ENCODE data around the gene CTNNBIP1. TPM values are rescaled to one million over a fixed set of nuclear protein-coding genes. Genes with fewer than 3 reads are reported as not detected.

CTNNBIP1 gene
- polyA plus RNA-seq, 1 of the 3 experiments (the other 2 are of a cell fraction) = 57.6 TPM

DNA sequence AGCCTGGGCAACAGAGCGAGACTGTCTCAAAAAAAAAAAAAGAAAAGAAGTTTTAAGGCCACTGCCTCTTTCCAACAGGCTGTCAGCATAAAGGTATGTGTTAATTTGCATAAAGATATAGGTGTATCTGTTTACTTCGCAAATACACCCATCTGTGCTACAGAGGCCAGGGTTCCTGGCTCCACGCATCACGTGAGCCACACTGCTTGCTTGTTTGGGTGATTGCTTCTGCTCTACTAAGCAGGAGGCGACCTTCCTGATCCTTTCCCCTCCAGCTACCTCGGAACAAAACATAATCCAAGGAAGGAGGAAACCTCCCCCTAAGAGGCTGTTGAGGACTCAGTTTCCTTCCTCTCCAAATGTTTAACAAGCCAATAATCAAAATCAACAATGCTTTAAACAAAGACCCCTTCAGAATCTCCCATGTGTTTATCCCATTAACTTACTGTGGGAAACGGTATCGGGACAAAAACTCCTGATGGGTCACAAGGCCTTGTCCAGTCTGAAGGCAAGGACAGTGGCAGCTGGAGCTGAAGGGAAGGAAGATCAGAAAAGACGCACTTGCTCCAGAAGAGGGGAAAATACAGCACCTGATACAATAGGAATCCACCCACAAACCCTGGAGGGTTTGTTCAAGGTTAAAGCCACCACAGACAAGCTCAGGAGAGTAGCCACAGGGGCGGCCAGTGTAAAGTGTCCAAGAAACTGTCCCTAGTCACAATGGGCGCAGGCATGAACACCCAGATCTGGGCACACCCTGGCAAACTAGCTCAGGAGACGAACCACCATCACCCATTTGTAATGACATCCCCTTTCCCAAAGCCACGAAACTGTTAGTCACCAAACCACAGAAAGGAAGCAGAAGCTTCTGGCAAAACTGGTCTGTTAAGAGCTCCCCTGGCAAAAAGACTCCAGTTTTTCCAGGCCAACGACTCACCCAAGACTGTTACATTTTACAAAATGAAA, 17.2 kb downstream of the CTNNBIP1 start (continued):
- TF ChIP-seq, protein P1, sequence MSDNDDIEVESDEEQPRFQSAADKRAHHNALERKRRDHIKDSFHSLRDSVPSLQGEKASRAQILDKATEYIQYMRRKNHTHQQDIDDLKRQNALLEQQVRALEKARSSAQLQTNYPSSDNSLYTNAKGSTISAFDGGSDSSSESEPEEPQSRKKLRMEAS (IDR thresholded peaks at IDR 0.05; ENCODE audit: low read depth) = peak; percentile 62
- 0 out of 2 replicates have a peak, but pooled peaks have one; percentile 26 for TF ChIP-seq YY1 (IDR thresholded peaks at IDR 0.05; ENCODE audit: low read depth)

DNA sequence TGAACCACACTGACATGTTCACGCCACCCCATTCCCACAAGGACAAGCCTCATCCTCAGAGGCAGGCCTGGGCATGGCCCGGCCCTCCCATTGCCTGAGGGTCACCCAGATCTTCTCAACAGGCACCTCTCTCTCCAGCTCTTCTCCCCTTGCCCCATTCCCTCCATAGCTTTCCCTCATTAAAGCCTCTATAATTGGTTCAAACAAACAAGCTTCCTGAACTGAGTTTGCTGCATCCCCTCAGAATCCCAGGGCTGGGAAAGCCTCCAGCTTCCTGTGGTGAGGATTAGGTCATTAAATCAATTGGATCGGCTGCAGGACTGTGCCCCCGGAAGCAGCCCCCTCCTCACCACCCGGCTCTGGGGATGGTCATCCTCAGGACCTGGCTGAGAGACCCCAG, 18.9 kb downstream of the CTNNBIP1 start:
- ChIA-PET POLR2A (no interaction called here), CTCF (interaction anchor here (0.8 to 5.5 kb wide), 4 partner anchors 9 to 288 kb away, joined by 3 to 31 read pairs (median 3); partner anchors contain the start of gene NMNAT1)
- no peaks in the 10 kb centered on the region for H4K20me1 ChIP-seq (ENCODE audit: insufficient read depth)
- peak overlapping the region; percentile 63 to 83 for H3K27ac ChIP-seq (ENCODE audit: low read depth in 2 of 2, low read length in 1 of 2)
- no peaks in the 10 kb centered on the region for H3K9me3 ChIP-seq
- WGBS (ENCODE audit: low lambda C conversion rate) = 34% methylated on average over 4 of the region's 5 CpGs
- H3K4me3 ChIP-seq (ENCODE audit: low read depth in 2 of 2, low read length in 1 of 2) = no peak overlapping the region
- H3F3A ChIP-seq (replicated peaks; ENCODE audit: insufficient read depth) = peaks cover 33% of the 10 kb centered on the region
- TF ChIP-seq, protein P2, sequence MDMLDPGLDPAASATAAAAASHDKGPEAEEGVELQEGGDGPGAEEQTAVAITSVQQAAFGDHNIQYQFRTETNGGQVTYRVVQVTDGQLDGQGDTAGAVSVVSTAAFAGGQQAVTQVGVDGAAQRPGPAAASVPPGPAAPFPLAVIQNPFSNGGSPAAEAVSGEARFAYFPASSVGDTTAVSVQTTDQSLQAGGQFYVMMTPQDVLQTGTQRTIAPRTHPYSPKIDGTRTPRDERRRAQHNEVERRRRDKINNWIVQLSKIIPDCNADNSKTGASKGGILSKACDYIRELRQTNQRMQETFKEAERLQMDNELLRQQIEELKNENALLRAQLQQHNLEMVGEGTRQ (IDR thresholded peaks at IDR 0.05; ENCODE audit: borderline replicate concordance, low read depth, low read length) = no peak
- TF ChIP-seq RFX5 (IDR thresholded peaks at IDR 0.05; ENCODE audit: low read length) (no peak), JUND (IDR thresholded peaks at IDR 0.05) (0 out of 2 replicates have a peak, but pooled peaks have one; percentile 24), TCF12 (IDR thresholded peaks at IDR 0.05) (peak; percentile 38; the same call in 1 of the 2 replicates), MEF2A (IDR thresholded peaks at IDR 0.05; ENCODE audit: borderline replicate concordance, low read depth) (no peak)
- TF ChIP-seq, protein P3, sequence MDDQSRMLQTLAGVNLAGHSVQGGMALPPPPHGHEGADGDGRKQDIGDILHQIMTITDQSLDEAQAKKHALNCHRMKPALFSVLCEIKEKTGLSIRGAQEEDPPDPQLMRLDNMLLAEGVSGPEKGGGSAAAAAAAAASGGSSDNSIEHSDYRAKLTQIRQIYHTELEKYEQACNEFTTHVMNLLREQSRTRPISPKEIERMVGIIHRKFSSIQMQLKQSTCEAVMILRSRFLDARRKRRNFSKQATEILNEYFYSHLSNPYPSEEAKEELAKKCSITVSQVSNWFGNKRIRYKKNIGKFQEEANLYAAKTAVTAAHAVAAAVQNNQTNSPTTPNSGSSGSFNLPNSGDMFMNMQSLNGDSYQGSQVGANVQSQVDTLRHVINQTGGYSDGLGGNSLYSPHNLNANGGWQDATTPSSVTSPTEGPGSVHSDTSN (IDR thresholded peaks at IDR 0.05) = peak; percentile 18; the same call in 1 of the 2 replicates
- no peaks in the 10 kb centered on the region for H3K27me3 ChIP-seq (ENCODE audit: insufficient read depth)
- no peak overlapping the region for H2AFZ ChIP-seq (ENCODE audit: low read depth)
- peak overlapping the region; percentile 68 for H3K4me2 ChIP-seq
- H3K79me2 ChIP-seq (ENCODE audit: insufficient read depth) = peaks cover 23% of the 10 kb centered on the region
- no peaks in the 10 kb centered on the region for H3K9me2 ChIP-seq
- peaks cover 19 to 39% of the 10 kb centered on the region in 2 experiments for H3K4me1 ChIP-seq (ENCODE audit: control insufficient read depth in 1 of 2, insufficient read depth in 2 of 2, low read depth in 1 of 2, low read length in 1 of 2)
- H3K36me3 ChIP-seq (replicated peaks in 1 of 2; ENCODE audit: control insufficient read depth in 1 of 2, insufficient read depth in 2 of 2, low read length in 1 of 2) = peaks cover 0 to 4% of the 10 kb centered on the region in 2 experiments
- no peak overlapping the region for H3K9ac ChIP-seq
- DNase-seq = no peak

DNA sequence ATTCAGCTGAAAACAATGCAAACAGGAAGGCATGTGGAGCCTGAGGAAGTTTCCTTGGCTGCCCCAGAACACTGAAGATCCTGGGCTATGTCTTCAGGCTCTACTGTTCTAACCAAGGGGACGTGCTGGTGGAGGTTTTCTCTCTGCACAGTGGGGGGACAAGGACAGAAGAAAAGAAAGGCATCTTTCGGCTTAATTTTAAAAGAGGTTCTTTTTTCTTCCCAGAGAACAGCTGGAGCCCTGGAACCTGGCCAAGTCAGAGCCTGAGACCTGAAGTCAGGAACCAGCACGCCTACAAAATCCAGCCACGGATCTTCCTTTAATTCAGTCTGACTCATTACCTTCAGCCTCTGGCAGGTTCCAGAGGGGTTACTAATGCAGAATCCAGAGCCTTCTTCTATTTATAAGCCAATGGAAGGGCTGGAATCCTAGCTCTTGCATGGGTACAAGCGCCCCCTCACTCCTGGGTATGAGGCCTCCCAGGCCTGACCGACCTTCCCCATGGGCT, 19.8 kb downstream of the CTNNBIP1 start:
- Histone ChIP-seq H3K9me2 (no peaks in the 10 kb centered on the region), H3K4me2 (peak overlapping the region; percentile 68), H3K27me3 (ENCODE audit: insufficient read depth) (no peaks in the 10 kb centered on the region), H3K4me1 (ENCODE audit: control insufficient read depth in 1 of 2, insufficient read depth in 2 of 2, low read depth in 1 of 2, low read length in 1 of 2) (peaks cover 22 to 39% of the 10 kb centered on the region in 2 experiments), H3K27ac (ENCODE audit: low read depth in 2 of 2, low read length in 1 of 2) (peak overlapping the region; percentile 63 to 83), H3K36me3 (replicated peaks in 1 of 2; ENCODE audit: control insufficient read depth in 1 of 2, insufficient read depth in 2 of 2, low read length in 1 of 2) (peaks cover 0 to 4% of the 10 kb centered on the region in 2 experiments), H3K4me3 (ENCODE audit: low read depth in 2 of 2, low read length in 1 of 2) (no peak overlapping the region), H3K9ac (no peak overlapping the region; the same call in 1 of the 2 replicates), H3K79me2 (ENCODE audit: insufficient read depth) (peaks cover 23% of the 10 kb centered on the region), H2AFZ (ENCODE audit: low read depth) (no peak overlapping the region), H3K9me3 (no peaks in the 10 kb centered on the region), H3F3A (replicated peaks; ENCODE audit: insufficient read depth) (peaks cover 33% of the 10 kb centered on the region), H4K20me1 (ENCODE audit: insufficient read depth) (no peaks in the 10 kb centered on the region)
- DNase-seq = no peak
- ChIA-PET POLR2A (no interaction called here), CTCF (interaction anchor here (0.6 to 5.5 kb wide), 5 partner anchors 9 to 271 kb away, joined by 3 to 31 read pairs (median 3); partner anchors contain the start of gene NMNAT1)
- WGBS (ENCODE audit: low lambda C conversion rate) = 15% methylated on average over 6 of the region's 6 CpGs
- no peak for TF ChIP-seq CHD2 (IDR thresholded peaks at IDR 0.05; ENCODE audit: low read length, partially characterized antibody)
- TF ChIP-seq MEF2A (IDR thresholded peaks at IDR 0.05; ENCODE audit: borderline replicate concordance, low read depth) = peak; percentile 32; the same call in 1 of the 2 replicates
- peak; percentile 70; the same call in 1 of the 2 replicates for TF ChIP-seq JUND (IDR thresholded peaks at IDR 0.05)
- peak; percentile 41; the same call in 1 of the 2 replicates for TF ChIP-seq RXRA (IDR thresholded peaks at IDR 0.05; ENCODE audit: borderline replicate concordance, low read depth)
- TF ChIP-seq, protein P3 (IDR thresholded peaks at IDR 0.05) = peak; percentile 53
- TF ChIP-seq YY1 (IDR thresholded peaks at IDR 0.05; ENCODE audit: low read depth) = no peak
- TF ChIP-seq TCF12 (IDR thresholded peaks at IDR 0.05) = peak; percentile 77
- TF ChIP-seq, protein P4, sequence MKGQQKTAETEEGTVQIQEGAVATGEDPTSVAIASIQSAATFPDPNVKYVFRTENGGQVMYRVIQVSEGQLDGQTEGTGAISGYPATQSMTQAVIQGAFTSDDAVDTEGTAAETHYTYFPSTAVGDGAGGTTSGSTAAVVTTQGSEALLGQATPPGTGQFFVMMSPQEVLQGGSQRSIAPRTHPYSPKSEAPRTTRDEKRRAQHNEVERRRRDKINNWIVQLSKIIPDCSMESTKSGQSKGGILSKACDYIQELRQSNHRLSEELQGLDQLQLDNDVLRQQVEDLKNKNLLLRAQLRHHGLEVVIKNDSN (IDR thresholded peaks at IDR 0.05; ENCODE audit: borderline replicate concordance, low read depth) = no peak
- peak in 1 of 2 experiments; percentile 68; a peak in 2 of 4 replicates for TF ChIP-seq EP300 (IDR thresholded peaks at IDR 0.05; ENCODE audit: borderline replicate concordance in 1 of 2, low read depth in 1 of 2, low read length in 1 of 2)
- TF ChIP-seq TEAD4 (IDR thresholded peaks at IDR 0.05; ENCODE audit: borderline replicate concordance, insufficient read depth) = peak; percentile 64; the same call in 1 of the 2 replicates
- TF ChIP-seq FOSL2 (IDR thresholded peaks at IDR 0.05; ENCODE audit: borderline replicate concordance, low read depth) = peak; percentile 82
- TF ChIP-seq, protein P1 (IDR thresholded peaks at IDR 0.05; ENCODE audit: low read depth) = peak; percentile 28; the same call in 1 of the 2 replicates
- TF ChIP-seq POLR2AphosphoS5 (IDR thresholded peaks at IDR 0.05; ENCODE audit: low read depth, low read length) = peak; percentile 38; the same call in 1 of the 2 replicates
- peak; percentile 95 for TF ChIP-seq NFIC (IDR thresholded peaks at IDR 0.05; ENCODE audit: borderline replicate concordance)

Data from SK-N-SH (cell line).